ENCODE results near the gene SHISA5.

The SHISA5 gene

GRCh38 chr3:48544141-48544540, 40.2 kb upstream of the SHISA5 start:
- DNase-seq (ENCODE audit: low read depth in 1 of 2, low spot score in 1 of 2), result no peak
- no peak overlapping the region for H3K27ac ChIP-seq (replicated peaks)

DNA sequence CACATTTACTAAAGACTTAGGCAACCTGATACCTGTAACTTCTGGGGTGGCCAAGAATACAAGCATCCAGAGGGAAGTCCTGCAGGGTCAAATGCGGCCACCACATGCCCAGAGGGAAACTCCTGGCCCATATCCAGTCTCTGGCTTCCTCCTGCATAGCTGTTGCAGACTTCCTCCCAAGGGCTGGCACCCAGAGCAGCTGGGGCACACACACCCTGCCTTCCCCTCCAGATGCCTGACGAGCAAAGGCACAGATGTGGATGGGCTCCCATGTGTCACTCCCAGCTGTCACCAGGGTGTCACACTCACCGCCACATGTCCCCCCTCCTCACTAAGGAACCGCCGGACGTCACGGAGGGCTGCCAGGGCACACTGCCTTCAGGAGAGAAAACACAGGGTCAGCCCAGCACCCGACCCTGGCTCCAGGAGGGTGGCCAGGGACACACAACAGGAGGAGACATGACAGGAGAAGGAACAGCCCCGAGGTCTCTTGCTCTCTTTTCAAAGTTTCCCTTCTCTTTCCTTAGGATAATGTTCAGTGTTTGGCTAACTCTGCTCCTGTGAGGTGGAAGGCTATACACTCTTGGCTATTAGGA, 39.4 kb upstream of the SHISA5 start:
- H3K4me3 ChIP-seq (replicated peaks; ENCODE audit: insufficient read depth, low read length), result no peak overlapping the region
- H3K27ac ChIP-seq (replicated peaks), result no peak overlapping the region
- peak; percentile 72 to 77 for DNase-seq (ENCODE audit: low read depth in 1 of 2, low spot score in 1 of 2)
- peak; percentile 97 for TF ChIP-seq POLR2AphosphoS5 (IDR thresholded peaks at IDR 0.05; ENCODE audit: low read depth)
- TF ChIP-seq GABPA (IDR thresholded peaks at IDR 0.05; ENCODE audit: low read depth), result 0 out of 2 replicates have a peak, but pooled peaks have one; percentile 29
- peak; percentile 87 for TF ChIP-seq SPI1 (IDR thresholded peaks at IDR 0.05; ENCODE audit: borderline replicate concordance, low read depth)
- TF ChIP-seq, protein P1, sequence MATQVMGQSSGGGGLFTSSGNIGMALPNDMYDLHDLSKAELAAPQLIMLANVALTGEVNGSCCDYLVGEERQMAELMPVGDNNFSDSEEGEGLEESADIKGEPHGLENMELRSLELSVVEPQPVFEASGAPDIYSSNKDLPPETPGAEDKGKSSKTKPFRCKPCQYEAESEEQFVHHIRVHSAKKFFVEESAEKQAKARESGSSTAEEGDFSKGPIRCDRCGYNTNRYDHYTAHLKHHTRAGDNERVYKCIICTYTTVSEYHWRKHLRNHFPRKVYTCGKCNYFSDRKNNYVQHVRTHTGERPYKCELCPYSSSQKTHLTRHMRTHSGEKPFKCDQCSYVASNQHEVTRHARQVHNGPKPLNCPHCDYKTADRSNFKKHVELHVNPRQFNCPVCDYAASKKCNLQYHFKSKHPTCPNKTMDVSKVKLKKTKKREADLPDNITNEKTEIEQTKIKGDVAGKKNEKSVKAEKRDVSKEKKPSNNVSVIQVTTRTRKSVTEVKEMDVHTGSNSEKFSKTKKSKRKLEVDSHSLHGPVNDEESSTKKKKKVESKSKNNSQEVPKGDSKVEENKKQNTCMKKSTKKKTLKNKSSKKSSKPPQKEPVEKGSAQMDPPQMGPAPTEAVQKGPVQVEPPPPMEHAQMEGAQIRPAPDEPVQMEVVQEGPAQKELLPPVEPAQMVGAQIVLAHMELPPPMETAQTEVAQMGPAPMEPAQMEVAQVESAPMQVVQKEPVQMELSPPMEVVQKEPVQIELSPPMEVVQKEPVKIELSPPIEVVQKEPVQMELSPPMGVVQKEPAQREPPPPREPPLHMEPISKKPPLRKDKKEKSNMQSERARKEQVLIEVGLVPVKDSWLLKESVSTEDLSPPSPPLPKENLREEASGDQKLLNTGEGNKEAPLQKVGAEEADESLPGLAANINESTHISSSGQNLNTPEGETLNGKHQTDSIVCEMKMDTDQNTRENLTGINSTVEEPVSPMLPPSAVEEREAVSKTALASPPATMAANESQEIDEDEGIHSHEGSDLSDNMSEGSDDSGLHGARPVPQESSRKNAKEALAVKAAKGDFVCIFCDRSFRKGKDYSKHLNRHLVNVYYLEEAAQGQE (IDR thresholded peaks at IDR 0.05; ENCODE audit: insufficient replicate concordance, low read depth), result no peak
- H3K27me3 ChIP-seq (ENCODE audit: insufficient read depth, poor library complexity, severe bottlenecking), result no peaks in the 10 kb centered on the region

More at GRCh38 chr3:48544141-48544540, 40.2 kb upstream of the SHISA5 start:
- no peaks in the 10 kb centered on the region for H3K27me3 ChIP-seq (ENCODE audit: insufficient read depth, poor library complexity, severe bottlenecking)
- TF ChIP-seq SPI1 (IDR thresholded peaks at IDR 0.05; ENCODE audit: borderline replicate concordance, low read depth) (no peak), GABPA (IDR thresholded peaks at IDR 0.05; ENCODE audit: low read depth) (no peak), POLR2AphosphoS5 (IDR thresholded peaks at IDR 0.05; ENCODE audit: low read depth) (no peak), CTCF (IDR thresholded peaks at IDR 0.05; ENCODE audit: insufficient read depth, low read length) (no peak)
- TF ChIP-seq, protein P1 (IDR thresholded peaks at IDR 0.05; ENCODE audit: insufficient replicate concordance, low read depth), result no peak
- H3K4me3 ChIP-seq (replicated peaks; ENCODE audit: insufficient read depth, low read length), result no peak overlapping the region

DNA sequence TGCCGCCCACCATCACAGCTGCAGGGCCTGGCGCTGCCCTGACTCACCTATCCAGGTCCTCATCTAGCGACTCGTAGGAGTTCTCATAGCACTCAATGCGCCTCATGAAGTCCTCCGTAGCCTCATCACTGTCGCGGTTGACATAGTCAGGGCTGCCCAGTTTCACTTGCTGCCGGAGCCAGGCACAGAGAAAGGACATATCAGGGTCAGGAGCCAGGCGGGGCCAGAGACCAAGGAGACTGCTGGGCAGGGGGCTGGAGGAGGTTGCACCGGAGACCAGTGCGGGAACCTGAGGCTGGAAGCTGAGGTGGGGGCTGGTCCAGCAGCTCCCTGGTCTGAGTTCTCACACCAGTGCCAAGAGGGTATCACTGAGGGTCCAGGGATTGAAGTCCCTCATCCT, 34.5 kb upstream of the SHISA5 start:
- Histone ChIP-seq H3K4me3 (replicated peaks; ENCODE audit: insufficient read depth, low read length) (no peak overlapping the region), H3K27me3 (ENCODE audit: insufficient read depth, poor library complexity, severe bottlenecking) (no peaks in the 10 kb centered on the region)
- TF ChIP-seq CTCF (IDR thresholded peaks at IDR 0.05; ENCODE audit: insufficient read depth, low read length) (no peak), GABPA (IDR thresholded peaks at IDR 0.05; ENCODE audit: low read depth) (no peak), SPI1 (IDR thresholded peaks at IDR 0.05; ENCODE audit: borderline replicate concordance, low read depth) (no peak), POLR2AphosphoS5 (IDR thresholded peaks at IDR 0.05; ENCODE audit: low read depth) (no peak)
- TF ChIP-seq, protein P1 (IDR thresholded peaks at IDR 0.05; ENCODE audit: insufficient replicate concordance, low read depth), result no peak

More for the DNA sequence above, 34.5 kb upstream of the SHISA5 start:
- DNase-seq (ENCODE audit: low read depth in 1 of 2, low spot score in 1 of 2), result no peak
- H3K27ac ChIP-seq (replicated peaks), result no peak overlapping the region
